Measurements from ENCODE around the gene ZC3HAV1.
"Not testable (repeated sequence)": the region's sequence is repeated elsewhere in the genome, so short reads cannot be mapped to it uniquely, and the experiment has no call there.

The ZC3HAV1 gene

GRCh38 chr7:139109188-139109982 lies at the start of gene ZC3HAV1:
Gene ZC3HAV1, minus strand, starts transcription at chr7:139109720. Its CDS starts 389 bp downstream, at chr7:139109331.
- peak; percentile 87 for DNase-seq

GRCh38 chr7:139153832-139154231 lies 44.3 kb upstream of the ZC3HAV1 start:
- no peak for DNase-seq

- no peak for DNase-seq
Observed at GRCh38 chr7:139152149-139152548, 42.6 kb upstream of the ZC3HAV1 start.

- no peak for DNase-seq
Observed at GRCh38 chr7:139139150-139139549, 29.6 kb upstream of the ZC3HAV1 start.

- DNase-seq: peak; percentile 84
Observed at GRCh38 chr7:139133335-139134139, 24.0 kb upstream of the ZC3HAV1 start.

- DNase-seq: no peak
Observed at GRCh38 chr7:139132887-139133286, 23.4 kb upstream of the ZC3HAV1 start.

GRCh38 chr7:139131601-139132041 lies 22.1 kb upstream of the ZC3HAV1 start:
- DNase-seq: no peak

GRCh38 chr7:139129814-139130213 lies 20.3 kb upstream of the ZC3HAV1 start:
- DNase-seq: not testable (repeated sequence)

- DNase-seq: no peak
Observed at GRCh38 chr7:139127648-139128047, 18.1 kb upstream of the ZC3HAV1 start.

- DNase-seq: no peak
Observed at GRCh38 chr7:139125657-139126056, 16.1 kb upstream of the ZC3HAV1 start.

GRCh38 chr7:139124995-139125394 lies 15.5 kb upstream of the ZC3HAV1 start:
- not testable (repeated sequence) for DNase-seq

GRCh38 chr7:139124084-139124914 lies 14.8 kb upstream of the ZC3HAV1 start:
- DNase-seq: no peak

GRCh38 chr7:139119486-139119849 lies 9.9 kb upstream of the ZC3HAV1 start:
- no peak for DNase-seq

- DNase-seq: peak; percentile 94
Observed at GRCh38 chr7:139118805-139119485, 9.4 kb upstream of the ZC3HAV1 start.

- DNase-seq: no peak
Observed at GRCh38 chr7:139118234-139118804, 8.8 kb upstream of the ZC3HAV1 start.

- DNase-seq: no peak
Observed at GRCh38 chr7:139117599-139118233, 8.2 kb upstream of the ZC3HAV1 start.

GRCh38 chr7:139116999-139117398 lies 7.5 kb upstream of the ZC3HAV1 start:
- no peak for DNase-seq

- no peak for DNase-seq
Observed at GRCh38 chr7:139115104-139115503, 5.6 kb upstream of the ZC3HAV1 start.

GRCh38 chr7:139114585-139114984 lies 5.1 kb upstream of the ZC3HAV1 start:
- DNase-seq: no peak

GRCh38 chr7:139114018-139114417 lies 4.5 kb upstream of the ZC3HAV1 start:
- no peak for DNase-seq

- no peak for DNase-seq
Observed at GRCh38 chr7:139112741-139113250, 3.3 kb upstream of the ZC3HAV1 start.
